Activated naive CD8-positive, alpha-beta T cell (primary cell): ENCODE data around the gene ACTR5.

ENCODE experiments used
- H3K27ac Mint-ChIP-seq: one replicate; pipeline ENCODE4 v1.8.0; 2021; ENCODE audit warnings: mixed read lengths
- H3K27me3 Mint-ChIP-seq: one replicate; pipeline ENCODE4 v1.8.0; 2021; ENCODE audit warnings: mixed read lengths
- H3K36me3 Mint-ChIP-seq: one replicate; pipeline ENCODE4 v1.8.0; 2021; ENCODE audit warnings: mixed read lengths
- H3K4me1 Mint-ChIP-seq: one replicate; pipeline ENCODE4 v1.8.0; 2021; ENCODE audit warnings: low read depth, mixed read lengths
- H3K4me3 Mint-ChIP-seq: one replicate; pipeline ENCODE4 v1.8.0; 2021; ENCODE audit warnings: mild to moderate bottlenecking, mixed read lengths
- H3K9me3 Mint-ChIP-seq: one replicate; pipeline ENCODE4 v1.8.0; 2021; ENCODE audit warnings: low read depth, mixed read lengths

The ACTR5 gene

DNA sequence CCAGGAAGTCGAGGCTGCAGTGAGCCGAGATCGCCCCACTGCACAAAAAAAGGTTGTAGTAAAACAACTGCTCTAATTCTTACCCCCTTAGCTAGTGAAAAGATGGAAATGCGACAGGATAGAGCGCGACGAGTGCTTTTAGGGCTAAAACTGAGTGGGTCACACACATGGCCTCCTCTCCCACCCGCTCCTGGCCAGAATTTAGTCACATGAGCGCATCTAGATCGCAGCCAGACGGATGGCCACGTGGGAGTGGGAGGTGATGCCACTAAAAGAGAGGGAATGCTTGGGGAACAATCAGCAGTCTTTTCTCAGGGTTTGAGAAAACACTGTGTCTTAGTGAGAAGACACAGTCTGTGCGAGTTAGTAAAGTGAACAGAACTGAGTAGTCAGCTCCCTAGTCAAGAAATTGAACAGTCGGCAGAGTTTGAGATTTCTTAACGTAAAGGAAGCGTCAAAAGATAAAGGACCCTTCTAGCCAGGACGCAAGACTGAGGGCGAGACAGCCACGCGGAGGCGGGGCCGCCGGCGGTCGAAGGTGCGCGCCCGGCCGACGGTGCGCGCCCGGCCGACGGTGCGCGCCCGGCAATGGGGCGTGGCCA is 664 bp upstream of the ACTR5 start:
- peaks cover 22% of the 10 kb centered on the region for H3K4me1 Mint-ChIP-seq
- H3K36me3 Mint-ChIP-seq: no peaks in the 10 kb centered on the region
- H3K27ac Mint-ChIP-seq: peak overlapping the region; percentile 75
- peaks cover 6% of the 10 kb centered on the region for H3K27me3 Mint-ChIP-seq
- H3K9me3 Mint-ChIP-seq: no peaks in the 10 kb centered on the region
- H3K4me3 Mint-ChIP-seq: peak overlapping the region; percentile 95

DNA sequence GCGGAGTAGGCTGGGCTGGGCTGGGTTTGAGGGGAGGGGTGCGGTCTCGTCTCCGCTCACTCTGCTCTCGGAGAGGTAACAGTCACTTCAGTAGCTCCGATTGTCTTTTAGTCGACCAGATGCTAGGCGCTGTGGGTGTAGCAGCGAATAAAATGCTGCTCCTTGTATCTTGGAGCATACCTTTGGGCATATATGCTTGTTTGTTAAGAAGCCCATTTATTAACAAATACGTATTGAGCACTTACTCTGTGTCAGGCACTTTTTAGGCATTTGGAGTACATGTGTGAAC is 545 bp downstream of the ACTR5 start:
- Mint-ChIP-seq H3K9me3 (no peaks in the 10 kb centered on the region), H3K36me3 (peaks cover under 1% of the 10 kb centered on the region), H3K4me1 (peaks cover 22% of the 10 kb centered on the region), H3K27me3 (no peaks in the 10 kb centered on the region), H3K4me3 (peak overlapping the region; percentile 93), H3K27ac (peak overlapping the region; percentile 87)

DNA sequence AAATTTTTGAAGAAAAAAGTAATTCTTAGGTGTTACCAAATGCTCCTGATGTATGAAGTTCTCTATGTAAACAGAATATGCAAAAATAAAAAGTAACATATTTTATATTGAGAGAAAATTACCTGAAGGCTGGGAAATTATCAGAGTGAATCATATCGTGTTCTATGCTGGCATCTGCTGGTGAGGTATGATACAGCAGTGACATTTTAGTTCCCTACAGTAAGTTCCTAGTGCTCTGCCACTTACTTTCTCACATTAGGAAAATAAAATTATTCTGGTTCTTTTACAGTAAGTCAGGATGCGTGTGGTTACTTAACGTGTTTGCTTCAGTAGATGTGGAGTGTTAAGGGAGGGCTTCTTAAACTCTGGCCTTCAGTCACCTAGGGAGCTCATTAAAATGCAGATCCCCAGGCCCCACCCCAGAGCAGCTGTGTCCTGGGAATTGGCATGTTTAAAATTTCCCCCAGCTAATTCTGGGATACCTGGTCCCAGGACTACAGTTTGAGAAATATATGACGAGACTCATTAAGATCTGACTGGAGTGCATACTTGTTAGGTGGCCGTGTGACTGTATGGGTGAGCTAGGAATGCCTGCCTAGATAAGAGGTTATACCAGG is 3.2 kb downstream of the ACTR5 start:
- no peak overlapping the region for H3K4me3 Mint-ChIP-seq
- H3K9me3 Mint-ChIP-seq: no peaks in the 10 kb centered on the region
- H3K27ac Mint-ChIP-seq: no peak overlapping the region
- H3K36me3 Mint-ChIP-seq: peaks cover 9% of the 10 kb centered on the region
- no peaks in the 10 kb centered on the region for H3K27me3 Mint-ChIP-seq
- peaks cover 22% of the 10 kb centered on the region for H3K4me1 Mint-ChIP-seq

DNA sequence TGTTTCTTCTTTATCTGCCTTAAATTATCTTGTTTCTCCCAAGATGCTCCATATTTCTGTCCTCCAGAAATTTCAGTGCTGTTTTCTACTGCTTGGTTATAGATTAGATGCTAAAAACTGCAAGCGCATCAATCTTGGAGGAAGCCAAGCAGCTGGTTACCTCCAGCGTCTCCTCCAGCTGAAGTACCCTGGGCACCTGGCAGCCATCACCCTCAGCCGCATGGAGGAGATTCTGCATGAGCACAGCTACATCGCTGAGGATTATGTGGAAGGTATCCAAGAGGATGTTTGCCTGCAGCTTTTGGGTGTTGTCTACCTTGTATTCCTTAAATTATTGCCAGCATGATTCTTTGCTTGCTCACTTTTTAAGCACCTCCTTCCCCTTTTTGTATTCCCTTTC is 3.8 kb downstream of the ACTR5 start:
- peaks cover 22% of the 10 kb centered on the region for H3K4me1 Mint-ChIP-seq
- H3K27me3 Mint-ChIP-seq: no peaks in the 10 kb centered on the region
- H3K36me3 Mint-ChIP-seq: peaks cover 10% of the 10 kb centered on the region
- no peaks in the 10 kb centered on the region for H3K9me3 Mint-ChIP-seq
- H3K4me3 Mint-ChIP-seq: no peak overlapping the region
- no peak overlapping the region for H3K27ac Mint-ChIP-seq

DNA sequence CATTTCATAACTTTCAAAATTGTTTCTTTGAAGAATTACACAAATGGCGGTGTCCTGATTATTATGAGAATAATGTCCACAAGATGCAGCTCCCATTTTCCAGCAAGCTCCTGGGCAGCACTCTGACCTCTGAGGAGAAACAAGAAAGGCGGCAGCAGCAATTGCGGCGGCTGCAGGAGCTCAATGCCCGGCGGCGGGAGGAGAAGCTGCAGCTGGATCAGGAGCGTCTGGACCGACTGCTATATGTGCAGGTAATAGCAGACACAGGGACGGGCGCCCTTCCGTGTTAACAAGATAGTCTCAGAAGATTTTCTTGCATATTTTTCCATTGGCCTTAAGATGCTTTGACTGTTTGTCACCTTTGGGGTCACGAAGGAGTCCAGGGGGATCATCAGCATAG is 6.7 kb downstream of the ACTR5 start:
- no peaks in the 10 kb centered on the region for H3K27me3 Mint-ChIP-seq
- no peaks in the 10 kb centered on the region for H3K9me3 Mint-ChIP-seq
- H3K4me1 Mint-ChIP-seq: peaks cover 4% of the 10 kb centered on the region
- no peak overlapping the region for H3K4me3 Mint-ChIP-seq
- H3K27ac Mint-ChIP-seq: no peak overlapping the region
- H3K36me3 Mint-ChIP-seq: peaks cover 10% of the 10 kb centered on the region

DNA sequence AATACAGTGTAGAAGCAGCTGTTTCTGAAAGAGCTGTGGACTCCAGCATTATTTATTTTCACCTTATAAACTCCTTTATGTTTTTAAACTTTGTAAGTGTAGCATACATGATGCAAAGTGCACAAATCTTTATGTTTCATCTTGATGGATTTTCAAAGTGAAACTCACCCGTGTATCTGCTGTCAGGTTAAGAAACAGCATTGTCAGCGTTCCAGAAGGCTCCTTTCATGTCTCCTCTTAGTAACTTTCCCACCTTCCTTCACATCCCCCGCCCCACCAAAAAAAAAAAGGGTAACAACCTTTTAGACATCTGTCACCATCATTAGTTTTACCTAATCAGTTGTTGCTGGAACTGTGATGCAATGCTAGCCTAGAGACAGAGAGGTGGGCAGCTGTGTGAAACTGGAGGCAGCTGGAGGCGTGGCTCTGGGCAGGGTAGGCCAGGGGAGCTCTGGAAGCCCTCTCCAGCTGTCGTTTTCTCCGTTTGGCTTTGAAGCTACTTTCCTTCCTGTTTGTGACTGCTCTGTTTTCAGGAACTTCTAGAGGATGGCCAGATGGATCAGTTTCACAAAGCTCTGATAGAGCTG is 7.2 kb downstream of the ACTR5 start:
- H3K4me3 Mint-ChIP-seq: no peak overlapping the region
- H3K27me3 Mint-ChIP-seq: no peaks in the 10 kb centered on the region
- no peak overlapping the region for H3K27ac Mint-ChIP-seq
- peaks cover 14% of the 10 kb centered on the region for H3K36me3 Mint-ChIP-seq
- no peaks in the 10 kb centered on the region for H3K4me1 Mint-ChIP-seq
- no peaks in the 10 kb centered on the region for H3K9me3 Mint-ChIP-seq

DNA sequence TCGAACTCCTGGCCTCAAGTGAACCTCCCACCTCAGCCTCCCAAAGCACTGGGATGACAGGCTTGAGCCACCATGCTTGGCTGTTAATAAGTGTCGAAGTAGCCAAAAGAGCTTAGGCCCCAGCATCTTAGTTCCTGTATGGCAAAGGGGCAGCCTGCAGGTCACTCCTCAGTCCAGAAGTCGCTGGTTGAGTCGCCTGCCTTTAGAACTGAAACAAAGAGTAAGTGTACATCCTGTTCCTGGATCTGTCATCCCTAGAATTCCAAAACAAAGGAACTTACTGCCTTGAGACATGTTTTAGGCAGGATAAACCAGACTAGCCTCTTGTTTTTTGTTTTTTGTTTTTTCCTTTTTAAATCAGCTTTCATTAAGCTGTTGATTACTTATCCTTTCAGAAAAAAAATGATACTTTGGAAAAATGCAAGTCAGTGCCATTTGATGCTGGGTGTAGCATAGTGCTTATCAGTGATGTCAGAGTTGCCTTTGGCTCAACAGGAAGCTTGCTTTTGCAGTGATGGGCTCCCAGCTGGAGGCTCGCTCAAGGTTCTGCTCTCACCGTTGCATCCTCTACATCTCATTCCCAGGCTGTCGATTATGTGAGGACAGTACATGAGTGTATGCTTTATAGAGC is 9.0 kb downstream of the ACTR5 start:
- Mint-ChIP-seq H3K4me3 (no peak overlapping the region), H3K4me1 (no peaks in the 10 kb centered on the region), H3K36me3 (peaks cover 19% of the 10 kb centered on the region), H3K27ac (no peak overlapping the region), H3K27me3 (no peaks in the 10 kb centered on the region), H3K9me3 (no peaks in the 10 kb centered on the region)

DNA sequence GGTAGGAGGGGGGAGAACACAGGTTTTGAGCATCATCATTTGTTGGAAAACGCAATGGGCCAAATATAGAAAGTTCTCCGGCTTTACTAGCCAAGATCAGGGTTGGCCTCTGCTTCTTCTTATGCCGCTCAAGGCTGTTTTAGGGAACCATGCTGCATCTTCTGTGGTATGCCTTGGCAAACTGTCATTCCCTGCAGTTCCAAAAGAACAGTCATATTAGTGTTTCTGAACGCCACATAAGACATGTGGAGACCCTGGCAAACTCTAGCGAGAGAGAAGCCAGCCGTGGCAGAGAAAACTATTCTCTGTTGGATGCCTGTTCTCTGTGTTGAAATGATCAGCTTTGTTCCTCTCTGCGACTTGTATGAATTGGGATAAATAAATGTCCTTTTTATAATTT is 10.8 kb downstream of the ACTR5 start:
- H3K27me3 Mint-ChIP-seq: no peaks in the 10 kb centered on the region
- peaks cover 24% of the 10 kb centered on the region for H3K36me3 Mint-ChIP-seq
- H3K4me1 Mint-ChIP-seq: peaks cover 9% of the 10 kb centered on the region
- H3K9me3 Mint-ChIP-seq: no peaks in the 10 kb centered on the region
- no peak overlapping the region for H3K4me3 Mint-ChIP-seq
- no peak overlapping the region for H3K27ac Mint-ChIP-seq

DNA sequence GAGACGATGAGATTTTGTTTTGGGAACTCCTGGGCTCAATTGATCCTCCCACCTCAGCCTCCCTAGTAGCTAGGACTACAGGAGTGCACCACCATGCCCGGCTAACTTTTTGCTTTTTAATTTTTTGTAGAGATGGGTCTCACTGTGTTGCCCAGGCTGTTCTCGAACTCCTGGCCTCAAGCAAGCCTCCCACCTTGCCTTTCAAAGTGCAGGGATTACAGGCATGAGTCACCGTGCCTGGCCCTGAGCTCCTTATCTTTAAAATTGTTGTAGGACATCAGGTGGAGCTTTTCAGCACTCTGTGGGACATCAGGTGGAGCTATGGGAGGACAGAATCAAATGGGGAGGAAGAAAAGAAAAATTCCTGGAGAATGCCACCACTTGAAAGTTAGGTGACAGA is 12.7 kb downstream of the ACTR5 start:
- no peak overlapping the region for H3K27ac Mint-ChIP-seq
- no peak overlapping the region for H3K4me3 Mint-ChIP-seq
- H3K36me3 Mint-ChIP-seq: peaks cover 27% of the 10 kb centered on the region
- H3K27me3 Mint-ChIP-seq: no peaks in the 10 kb centered on the region
- no peaks in the 10 kb centered on the region for H3K9me3 Mint-ChIP-seq
- peaks cover 19% of the 10 kb centered on the region for H3K4me1 Mint-ChIP-seq

DNA sequence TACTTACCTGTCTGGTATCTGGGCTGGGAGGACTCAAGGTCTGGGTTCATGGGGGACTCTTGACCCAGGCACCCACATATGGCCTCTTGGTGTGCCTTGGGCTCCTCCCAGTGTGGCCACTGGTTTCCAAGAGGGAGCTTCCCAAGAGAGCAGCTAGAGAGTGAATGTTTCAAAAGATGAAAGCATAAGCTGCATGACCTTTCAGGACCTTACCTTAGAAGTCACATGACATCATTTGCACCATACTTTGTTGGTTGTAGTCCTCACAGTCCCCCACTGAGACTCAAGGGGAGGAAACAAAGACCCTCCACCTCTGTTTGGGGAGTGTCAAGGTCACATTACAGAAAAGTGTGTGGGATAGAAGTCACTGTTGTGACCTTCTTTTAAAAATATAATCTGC is 13.9 kb downstream of the ACTR5 start:
- Mint-ChIP-seq H3K27ac (no peak overlapping the region), H3K9me3 (no peaks in the 10 kb centered on the region), H3K27me3 (no peaks in the 10 kb centered on the region), H3K4me1 (peaks cover 19% of the 10 kb centered on the region), H3K36me3 (peaks cover 24% of the 10 kb centered on the region), H3K4me3 (no peak overlapping the region)

DNA sequence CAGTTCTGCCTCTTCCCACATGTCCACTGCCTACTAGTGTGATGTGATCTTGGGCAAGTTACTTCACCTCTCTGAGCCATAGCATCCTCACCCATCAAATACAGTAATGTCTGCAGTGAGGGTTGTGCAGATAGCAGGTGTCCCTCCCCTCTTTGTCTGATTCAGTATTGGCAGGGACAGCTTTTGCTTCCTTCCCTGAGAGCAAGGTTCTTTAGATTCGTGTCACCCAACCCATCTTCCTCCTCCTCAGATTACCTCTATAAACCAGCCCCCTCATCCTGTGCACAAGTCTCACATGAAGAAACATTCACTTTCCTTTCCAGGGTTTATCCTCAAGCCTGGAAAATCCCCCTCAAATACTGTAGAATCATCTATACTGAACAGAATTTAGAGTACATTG is 15.4 kb downstream of the ACTR5 start:
- H3K9me3 Mint-ChIP-seq: no peaks in the 10 kb centered on the region
- peaks cover 19% of the 10 kb centered on the region for H3K4me1 Mint-ChIP-seq
- H3K27me3 Mint-ChIP-seq: no peaks in the 10 kb centered on the region
- no peak overlapping the region for H3K4me3 Mint-ChIP-seq
- H3K36me3 Mint-ChIP-seq: peaks cover 24% of the 10 kb centered on the region
- peak overlapping the region; percentile 38 for H3K27ac Mint-ChIP-seq

DNA sequence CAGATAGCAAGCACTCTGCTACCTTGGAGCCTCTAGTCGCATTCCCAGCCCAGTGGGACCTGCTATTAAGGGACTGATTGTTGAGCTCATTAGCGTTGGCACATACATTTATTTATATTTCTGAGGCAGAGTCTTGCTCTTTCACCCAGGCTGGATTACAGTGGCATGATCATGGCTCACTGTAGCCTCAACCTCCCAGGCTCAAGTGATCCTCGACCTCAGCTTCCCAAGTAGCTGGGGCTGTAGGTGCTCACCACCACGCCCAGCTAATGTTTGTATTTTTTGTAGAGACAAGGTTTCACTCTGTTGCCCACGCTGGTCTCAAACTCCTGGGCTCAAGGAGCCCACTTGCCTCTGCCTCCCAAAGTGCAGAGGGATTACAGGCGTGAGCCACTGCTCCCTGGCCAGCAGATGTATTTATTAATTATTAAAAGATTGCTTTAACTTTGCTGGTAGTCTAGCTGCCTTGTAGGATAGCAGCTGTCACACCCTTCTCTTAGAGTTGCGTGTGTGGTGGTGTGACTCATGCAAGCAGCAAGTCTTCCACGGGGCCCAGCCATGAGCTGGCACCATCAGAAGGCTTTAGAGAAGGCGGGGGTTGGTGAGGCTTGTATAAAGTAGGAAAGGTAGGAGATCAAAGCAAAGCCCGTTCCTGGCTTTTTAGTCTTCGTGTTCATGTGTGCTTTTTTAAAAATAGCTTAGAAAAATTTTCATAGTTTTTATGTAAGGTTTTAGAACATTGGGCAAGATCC is 16.5 kb downstream of the ACTR5 start:
- Mint-ChIP-seq H3K4me3 (peak overlapping the region; percentile 27), H3K4me1 (peaks cover 19% of the 10 kb centered on the region), H3K27me3 (no peaks in the 10 kb centered on the region), H3K9me3 (no peaks in the 10 kb centered on the region), H3K27ac (peak overlapping the region; percentile 64), H3K36me3 (peaks cover 24% of the 10 kb centered on the region)

DNA sequence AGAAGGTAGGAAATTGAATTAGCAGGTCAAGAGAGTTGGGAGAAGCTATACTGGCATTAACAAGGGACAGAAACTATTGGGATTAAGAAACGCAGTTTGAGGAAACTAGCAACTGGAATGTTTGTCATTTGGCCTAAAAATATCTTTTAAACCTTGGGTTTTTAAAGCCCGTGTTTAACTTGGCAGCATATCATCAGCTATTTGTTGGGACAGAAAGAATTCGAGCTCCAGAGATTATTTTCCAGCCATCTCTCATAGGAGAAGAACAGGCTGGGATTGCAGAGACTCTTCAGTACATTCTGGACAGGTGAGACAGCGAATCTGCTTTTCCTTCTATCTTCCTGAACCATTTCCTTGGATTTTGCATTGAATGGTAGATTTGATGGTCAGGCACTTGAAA is 17.8 kb downstream of the ACTR5 start:
- Mint-ChIP-seq H3K4me1 (peaks cover 19% of the 10 kb centered on the region), H3K27ac (no peak overlapping the region), H3K4me3 (no peak overlapping the region), H3K36me3 (peaks cover 18% of the 10 kb centered on the region), H3K9me3 (no peaks in the 10 kb centered on the region), H3K27me3 (no peaks in the 10 kb centered on the region)

DNA sequence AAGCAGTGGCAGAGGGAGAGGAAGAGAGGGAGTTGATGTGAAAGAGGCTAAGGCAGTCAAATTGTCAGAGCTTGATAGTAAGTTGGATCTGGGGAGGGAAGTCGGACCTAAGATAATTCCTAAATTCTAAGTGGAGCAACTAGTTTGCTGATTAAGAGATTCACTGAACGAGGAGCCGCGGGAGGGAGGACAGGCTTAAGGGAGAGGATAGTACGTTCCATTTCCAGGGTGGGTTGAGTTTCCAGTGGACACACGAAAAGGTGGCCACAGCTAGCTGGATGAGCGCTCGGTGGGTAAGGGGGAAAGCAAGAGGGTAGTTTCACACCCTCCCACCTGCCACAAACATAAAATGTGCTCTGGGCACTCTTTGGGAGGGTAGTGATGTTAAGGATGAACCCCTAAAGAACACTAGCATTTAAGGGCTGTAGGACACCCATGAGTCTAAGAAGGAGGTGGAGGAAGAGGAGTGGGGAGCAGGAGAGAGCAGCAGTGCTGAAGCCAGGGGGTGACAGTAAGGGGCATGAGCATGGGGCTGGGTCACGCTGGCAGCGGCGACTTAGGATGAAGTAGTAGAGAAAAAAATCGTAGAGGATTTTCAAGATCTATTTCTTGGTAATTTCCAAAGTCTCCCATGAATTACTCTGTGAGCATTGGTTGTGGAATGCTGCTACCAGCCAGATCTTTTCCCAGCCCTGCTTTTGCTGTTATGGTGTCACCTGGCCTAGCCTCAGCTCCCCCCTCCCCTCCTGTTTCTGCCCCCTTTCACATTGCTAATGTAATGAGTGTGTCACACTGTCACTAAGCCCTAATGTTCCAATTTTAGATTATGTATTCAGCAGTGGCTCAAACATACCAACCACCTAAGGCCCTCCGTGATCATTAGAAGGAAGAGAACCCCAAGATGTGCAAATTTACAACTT is 21.4 kb downstream of the ACTR5 start:
- H3K27ac Mint-ChIP-seq: peak overlapping the region; percentile 7
- H3K4me3 Mint-ChIP-seq: no peak overlapping the region
- H3K27me3 Mint-ChIP-seq: no peaks in the 10 kb centered on the region
- peaks cover 6% of the 10 kb centered on the region for H3K4me1 Mint-ChIP-seq
- peaks cover 25% of the 10 kb centered on the region for H3K36me3 Mint-ChIP-seq
- H3K9me3 Mint-ChIP-seq: peaks cover 8% of the 10 kb centered on the region
